ENCODE results near the gene FOXP1. TPM values are rescaled to one million over a fixed set of nuclear protein-coding genes. Genes with fewer than 3 reads are reported as not detected.
A peak's percentile ranks its signal among the peaks of the same experiment; 100 is the strongest.

FOXP1 gene
- total and polyA plus RNA-seq, 12 donors, result 7.6 to 42.7 (median 24.3) TPM

- WGBS, 4 donors, result 60 to 89% (median 70%) methylated on average over 4 of the region's 4 CpGs
- Histone ChIP-seq H3K27me3 (no peaks in the 10 kb centered on the region), H3K4me3 (no peak overlapping the region), H3K27ac (peak overlapping the region in 3 of 5 donors; percentile 41 to 84 (median 58)), H3K4me1 (replicated peaks in 1 of 2) (peaks cover 0 to 21% of the 10 kb centered on the region in 2 donors), H3K36me3 (replicated peaks in 1 of 2) (no peaks in the 10 kb centered on the region), H3K9me3 (replicated peaks in 1 of 3) (no peaks in the 10 kb centered on the region)
- no peak for DNase-seq
- TF ChIP-seq POLR2A (IDR thresholded peaks at IDR 0.05), result no peak
- no peak for TF ChIP-seq CTCF (IDR thresholded peaks at IDR 0.05)
- intact Hi-C loops (cut with DNase I), result no loop called here
These were observed 138.7 kb downstream of the FOXP1 start for GRCh38 chr3:71444861-71445259.

DNA sequence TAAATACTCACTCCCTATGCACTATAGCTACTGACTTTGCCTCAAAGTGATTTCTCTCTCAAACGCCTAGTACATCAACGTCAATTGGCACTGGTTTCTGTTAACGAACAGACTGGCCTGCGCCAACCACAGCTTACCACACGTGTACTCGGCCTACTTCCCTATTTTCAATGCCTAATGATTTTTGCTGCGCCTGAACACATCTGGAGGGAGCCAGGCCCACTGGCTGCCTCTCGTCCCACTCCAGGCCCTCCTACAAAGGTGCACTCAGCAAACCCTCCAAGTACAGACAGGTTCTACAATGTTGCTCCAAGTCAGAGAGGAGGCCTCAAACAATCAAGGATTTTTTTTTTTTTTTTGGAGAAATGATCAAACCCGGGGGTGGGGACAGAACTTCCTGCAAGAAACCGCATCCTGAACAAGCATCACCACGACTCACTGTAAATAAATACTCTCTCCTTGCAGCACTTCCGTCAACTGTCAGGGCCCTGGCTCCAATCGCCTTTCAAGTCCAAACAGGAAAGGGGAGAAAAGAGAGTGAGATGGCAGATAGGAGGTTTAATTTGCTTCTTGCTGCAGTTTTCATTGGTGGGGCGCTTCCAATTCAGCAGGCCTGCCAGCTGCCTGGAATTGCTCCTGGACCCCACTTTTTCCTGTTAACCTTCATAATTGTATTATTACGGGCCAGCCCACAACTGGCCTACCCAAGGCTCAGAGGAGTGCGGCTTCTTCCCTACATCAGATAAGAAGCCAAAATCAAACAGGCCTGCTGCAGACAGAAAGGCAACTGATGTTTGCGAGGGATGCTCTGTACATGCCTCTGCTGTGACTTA is 139.3 kb downstream of the FOXP1 start:
- WGBS, 4 donors, result 68 to 78% (median 72%) methylated on average over 17 of the region's 17 CpGs
- H3K9me3 ChIP-seq (replicated peaks in 1 of 3), result no peaks in the 10 kb centered on the region
- intact Hi-C loops (cut with DNase I), result no loop called here
- no peak for TF ChIP-seq CTCF (IDR thresholded peaks at IDR 0.05)
- TF ChIP-seq POLR2A (IDR thresholded peaks at IDR 0.05), result no peak
- DNase-seq, result peak in 6 of 7 donors; percentile 21 to 63 (median 51)
- no peak overlapping the region for H3K4me3 ChIP-seq
- no peaks in the 10 kb centered on the region for H3K27me3 ChIP-seq
- H3K4me1 ChIP-seq (replicated peaks in 1 of 2), result peaks cover 0 to 21% of the 10 kb centered on the region in 2 donors
- H3K36me3 ChIP-seq (replicated peaks in 1 of 2), result no peaks in the 10 kb centered on the region
- H3K27ac ChIP-seq, result peak overlapping the region in 4 of 5 donors; percentile 4 to 84 (median 50)

- no peaks in the 10 kb centered on the region for H3K27me3 ChIP-seq
- H3K36me3 ChIP-seq (replicated peaks in 1 of 2), result no peaks in the 10 kb centered on the region
- 92 to 96% (median 93%) methylated on average over 8 of the region's 8 CpGs for WGBS, 4 donors
- no peaks in the 10 kb centered on the region for H3K9me3 ChIP-seq (replicated peaks in 1 of 3)
- TF ChIP-seq POLR2A (IDR thresholded peaks at IDR 0.05), result no peak
- TF ChIP-seq CTCF (IDR thresholded peaks at IDR 0.05), result no peak
- DNase-seq, result no peak
- H3K4me1 ChIP-seq (replicated peaks in 1 of 2), result peaks cover 0 to 21% of the 10 kb centered on the region in 2 donors
- no peak overlapping the region for H3K4me3 ChIP-seq
- intact Hi-C loops (cut with DNase I), result no loop called here
- peak overlapping the region in 3 of 5 donors; percentile 21 to 84 (median 58) for H3K27ac ChIP-seq
These were observed 140.2 kb downstream of the FOXP1 start for GRCh38 chr3:71443332-71443731.

DNA sequence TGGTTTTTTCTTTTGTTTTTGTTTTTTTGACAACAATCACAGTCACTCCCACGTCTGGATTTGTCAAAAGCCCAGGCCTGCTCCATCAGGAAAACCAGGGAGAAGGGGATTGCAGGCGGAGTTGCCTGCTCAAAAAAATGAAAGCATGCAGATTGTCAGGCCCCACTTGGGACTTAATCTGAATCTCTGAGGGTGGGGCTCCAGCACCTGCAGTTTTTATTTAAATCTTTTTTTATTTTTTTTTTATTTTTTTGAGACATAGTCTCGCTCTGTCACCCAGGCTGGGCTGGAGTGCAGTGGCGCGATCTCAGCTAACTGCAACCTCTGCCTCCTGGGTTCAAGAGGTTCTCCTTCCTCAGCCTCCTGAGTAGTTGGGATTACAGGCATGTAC is 140.9 kb downstream of the FOXP1 start:
- H3K27me3 ChIP-seq, result no peaks in the 10 kb centered on the region
- no peaks in the 10 kb centered on the region for H3K9me3 ChIP-seq (replicated peaks in 1 of 3)
- WGBS, 4 donors, result 92 to 95% (median 94%) methylated on average over 5 of the region's 5 CpGs
- TF ChIP-seq POLR2A (IDR thresholded peaks at IDR 0.05) (no peak), CTCF (IDR thresholded peaks at IDR 0.05) (no peak)
- no peak for DNase-seq
- H3K4me3 ChIP-seq, result no peak overlapping the region
- peak overlapping the region in 1 of 5 donors; percentile 84 for H3K27ac ChIP-seq
- H3K36me3 ChIP-seq (replicated peaks in 1 of 2), result no peaks in the 10 kb centered on the region
- intact Hi-C loops (cut with DNase I), result no loop called here
- H3K4me1 ChIP-seq (replicated peaks in 1 of 2), result peaks cover 0 to 21% of the 10 kb centered on the region in 2 donors

All from adrenal gland (tissue), 12 donors.